ENCODE data around the gene MT1B.
"Not testable (repeated sequence)": the region's sequence is repeated elsewhere in the genome, so short reads cannot be mapped to it uniquely, and the experiment has no call there.

The MT1B gene

DNA sequence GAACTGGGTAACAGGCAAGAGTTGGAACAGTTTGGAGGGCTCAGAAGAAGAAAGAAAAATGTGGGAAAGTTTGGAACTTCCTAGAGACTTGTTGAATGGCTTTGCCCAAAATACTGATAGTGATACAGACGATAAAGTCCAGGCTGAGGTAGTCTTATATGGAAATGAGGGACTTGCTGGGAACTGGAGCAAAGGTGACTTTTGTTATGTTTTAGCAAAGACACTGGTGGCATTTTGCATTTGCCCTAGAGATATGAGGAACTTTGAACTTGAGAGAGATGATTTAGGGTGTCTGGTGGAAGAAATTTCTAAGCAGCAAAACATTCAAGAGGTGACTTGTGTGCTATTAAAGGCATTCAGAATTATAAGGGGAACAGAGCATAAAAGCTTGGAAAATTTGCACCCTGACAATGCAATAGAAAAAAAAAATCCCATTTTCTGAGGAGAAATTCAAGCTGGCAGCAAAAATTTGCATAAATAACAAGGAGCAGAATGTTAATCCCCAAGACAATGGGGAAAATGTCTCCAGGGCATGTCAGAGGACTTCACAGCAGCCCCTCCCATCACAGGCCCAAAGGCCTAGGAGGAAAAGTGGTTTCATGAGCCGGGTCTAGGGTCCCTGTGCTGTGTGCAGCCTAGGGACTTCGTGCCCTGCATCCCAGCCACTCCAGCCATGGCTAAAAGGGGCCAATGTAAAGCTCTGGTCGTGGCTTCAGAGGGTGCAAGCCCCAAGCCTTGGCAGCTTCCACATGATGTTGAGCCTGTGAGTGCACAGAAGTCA, 29.8 kb upstream of the MT1B start:
- DNase-seq: not testable (repeated sequence)

DNA sequence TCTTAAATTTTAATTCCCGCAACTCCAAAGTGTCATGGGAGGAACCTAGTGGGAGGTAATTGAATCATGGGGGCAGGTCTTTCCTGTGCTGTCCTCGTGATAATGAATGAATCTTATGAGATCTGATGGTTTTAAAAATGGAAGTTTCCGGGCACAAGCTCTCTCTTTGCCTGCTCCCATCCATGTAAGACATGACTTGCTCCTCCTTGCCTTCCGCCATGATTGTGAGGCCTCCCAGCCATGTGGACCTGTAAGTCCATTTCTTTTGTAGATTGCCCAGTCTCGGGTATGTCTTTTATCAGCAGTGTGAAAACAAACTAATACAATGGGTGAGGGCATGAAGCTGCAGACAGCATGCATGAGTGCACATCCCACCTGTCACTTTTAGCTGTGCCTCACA, 28.5 kb upstream of the MT1B start:
- not testable (repeated sequence) for DNase-seq

DNA sequence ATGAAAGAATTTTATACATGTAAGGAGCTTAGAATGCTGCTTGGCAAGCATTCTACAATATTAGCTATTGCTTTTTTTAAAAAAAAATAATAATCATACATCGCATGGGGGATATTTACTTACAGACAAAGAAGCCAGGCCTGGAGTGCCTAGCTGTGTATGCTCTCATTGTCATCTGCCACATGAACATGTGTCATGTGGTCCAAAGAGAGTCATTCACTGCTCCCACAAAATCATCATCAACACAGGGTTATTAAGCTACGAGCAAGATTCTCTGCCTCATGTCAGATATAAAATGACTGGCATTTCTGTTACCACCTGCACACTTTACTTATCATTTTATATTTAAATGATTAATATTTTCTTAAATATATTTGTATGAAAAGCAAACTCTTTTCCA, 28.0 kb upstream of the MT1B start:
- no peak for DNase-seq

DNA sequence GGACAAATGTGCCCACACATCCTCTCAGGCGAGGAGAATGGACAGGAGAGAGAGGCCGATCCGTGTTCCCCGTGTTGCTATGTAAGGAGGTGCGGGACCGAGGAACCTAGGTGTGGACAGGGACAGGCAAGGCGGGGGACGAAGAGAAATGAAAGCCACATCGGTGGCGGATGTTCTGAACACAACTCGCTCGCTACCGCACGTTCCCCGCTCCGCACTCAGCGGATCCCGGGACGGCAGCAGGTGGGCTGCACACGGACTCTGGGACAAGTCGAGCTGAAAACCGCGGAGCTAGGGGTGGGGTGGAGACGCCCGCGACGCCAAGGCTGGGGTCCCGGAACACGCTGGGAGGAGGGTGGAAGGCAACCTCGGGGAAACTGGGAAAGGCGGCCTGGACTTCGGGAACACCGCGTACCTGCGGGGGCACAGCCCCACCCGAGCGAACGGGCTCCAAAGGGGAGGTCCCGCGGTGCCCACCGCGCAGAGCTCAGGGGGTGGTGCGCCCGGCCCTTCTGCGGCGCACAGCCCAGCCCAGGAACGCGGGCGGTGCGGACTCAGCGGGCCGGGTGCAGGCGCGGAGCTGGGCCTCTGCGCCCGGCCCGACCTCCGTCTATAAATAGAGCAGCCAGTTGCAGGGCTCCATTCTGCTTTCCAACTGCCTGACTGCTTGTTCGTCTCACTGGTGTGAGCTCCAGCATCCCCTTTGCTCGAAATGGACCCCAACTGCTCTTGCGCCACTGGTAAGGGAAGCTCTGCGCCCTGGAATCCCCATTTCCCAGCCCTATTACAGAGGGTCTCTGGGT, 26.3 kb upstream of the MT1B start, which contains the start of gene MT1E:
Gene MT1E (plus strand): TSS at position 642 of the 803 bp plus-strand sequence. CDS start 71 bp downstream, at position 713.
- peak; percentile 58 for DNase-seq

DNA sequence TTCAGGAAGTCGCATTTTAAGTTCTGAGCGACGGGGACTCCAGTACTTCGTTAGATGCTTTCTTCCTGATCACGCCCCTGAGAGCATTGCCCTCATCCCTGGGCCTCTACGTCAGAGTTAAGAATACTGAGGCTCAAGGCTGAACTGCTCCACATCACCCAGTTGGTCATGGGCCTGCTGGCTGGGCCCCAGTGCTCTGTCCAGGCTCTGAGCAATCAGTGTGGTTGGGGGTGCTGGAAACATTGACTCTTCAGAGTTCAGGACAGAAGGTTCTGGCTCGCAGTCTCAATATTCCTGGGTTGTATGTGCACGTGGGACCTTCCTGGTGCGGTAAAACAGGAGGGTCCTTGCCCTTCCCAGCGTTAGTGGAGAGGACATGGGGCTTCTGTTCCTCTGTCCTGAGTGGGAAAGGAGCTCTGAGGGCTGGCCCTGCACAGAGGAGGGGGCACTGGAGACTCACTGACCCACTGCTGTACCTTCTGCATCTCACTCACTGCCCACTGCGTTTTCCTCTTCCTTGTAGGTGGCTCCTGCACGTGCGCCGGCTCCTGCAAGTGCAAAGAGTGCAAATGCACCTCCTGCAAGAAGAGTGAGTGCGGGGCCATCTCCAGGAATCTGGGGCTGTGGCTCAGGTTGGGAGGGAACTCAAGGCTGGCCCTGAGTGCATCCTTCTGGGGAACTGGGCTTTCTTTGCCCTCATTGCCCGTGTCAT, 25.6 kb upstream of the MT1B start:
- no peak for DNase-seq

DNA sequence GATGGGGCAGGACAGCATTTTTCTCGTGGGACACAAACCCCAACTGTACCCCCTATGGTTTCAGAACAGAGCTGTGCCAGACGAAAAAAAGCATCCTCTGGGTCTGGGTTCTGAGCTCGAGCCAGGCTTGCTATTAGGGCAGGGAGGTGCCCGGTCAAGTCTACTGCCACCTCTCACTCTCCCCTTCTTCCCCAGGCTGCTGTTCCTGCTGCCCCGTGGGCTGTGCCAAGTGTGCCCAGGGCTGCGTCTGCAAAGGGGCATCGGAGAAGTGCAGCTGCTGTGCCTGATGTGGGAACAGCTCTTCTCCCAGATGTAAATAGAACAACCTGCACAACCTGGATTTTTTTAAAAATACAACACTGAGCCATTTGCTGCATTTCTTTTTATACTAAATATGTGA, 25.0 kb upstream of the MT1B start:
- no peak for DNase-seq

DNA sequence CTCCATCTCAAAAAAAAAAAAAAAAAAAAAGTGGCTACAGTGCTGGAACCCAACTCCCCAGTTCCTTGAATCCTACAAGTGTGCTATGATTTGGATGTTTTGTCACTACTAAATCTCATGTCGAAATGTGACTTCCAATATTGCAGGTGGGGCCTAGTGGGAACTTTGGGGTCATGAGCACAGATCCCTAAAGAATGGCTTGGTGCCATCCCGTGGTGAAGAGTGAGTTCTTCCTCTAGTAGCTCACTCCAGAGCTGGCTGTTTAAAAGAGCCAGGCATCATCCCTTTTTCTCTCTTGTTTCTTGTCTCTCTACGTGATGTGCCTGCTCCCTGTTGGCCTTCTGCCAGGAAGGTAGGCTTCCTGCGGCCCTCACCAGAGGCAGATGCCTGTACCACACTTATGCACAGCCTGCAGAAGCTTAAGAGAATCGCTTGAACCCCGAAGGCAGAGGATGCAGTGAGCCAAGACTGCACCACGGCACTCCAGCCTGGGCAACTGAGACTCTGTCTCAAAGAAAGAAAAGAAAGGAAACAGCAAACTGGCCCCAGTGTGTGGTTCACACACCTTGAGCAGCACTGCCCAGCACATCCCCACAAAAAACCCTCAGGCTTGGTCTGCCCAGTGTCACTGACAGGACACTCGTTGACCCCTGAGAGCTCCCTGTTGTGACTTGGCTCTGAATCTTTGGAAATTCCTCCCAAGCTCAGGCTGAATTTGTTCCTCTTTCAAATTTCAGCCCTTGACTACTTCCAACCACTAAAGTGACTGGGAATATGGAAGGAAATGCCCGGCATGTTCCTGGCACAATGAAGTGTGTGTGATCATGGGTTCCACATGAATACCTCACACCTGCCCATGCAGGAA, 23.0 kb upstream of the MT1B start:
- no peak for DNase-seq

DNA sequence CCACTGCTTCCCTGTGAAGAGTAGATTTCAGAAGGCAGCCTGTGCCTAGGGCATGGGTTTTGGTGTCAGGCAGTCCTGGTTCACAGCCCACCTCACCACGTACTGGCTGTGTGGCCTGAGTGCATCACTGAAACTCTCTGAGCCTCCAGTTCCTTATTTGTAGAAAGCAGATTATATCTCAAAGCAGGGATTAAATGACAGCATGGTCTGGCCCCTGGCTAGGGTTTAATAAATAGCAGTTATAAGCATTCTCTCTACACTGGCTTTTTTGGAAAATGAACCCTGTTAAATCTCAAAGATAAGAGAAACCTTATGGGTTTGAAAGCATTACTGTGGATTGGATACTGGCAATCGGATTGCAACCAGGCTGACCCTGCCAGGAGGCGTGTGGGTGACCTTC, 22.2 kb upstream of the MT1B start:
- no peak for DNase-seq

DNA sequence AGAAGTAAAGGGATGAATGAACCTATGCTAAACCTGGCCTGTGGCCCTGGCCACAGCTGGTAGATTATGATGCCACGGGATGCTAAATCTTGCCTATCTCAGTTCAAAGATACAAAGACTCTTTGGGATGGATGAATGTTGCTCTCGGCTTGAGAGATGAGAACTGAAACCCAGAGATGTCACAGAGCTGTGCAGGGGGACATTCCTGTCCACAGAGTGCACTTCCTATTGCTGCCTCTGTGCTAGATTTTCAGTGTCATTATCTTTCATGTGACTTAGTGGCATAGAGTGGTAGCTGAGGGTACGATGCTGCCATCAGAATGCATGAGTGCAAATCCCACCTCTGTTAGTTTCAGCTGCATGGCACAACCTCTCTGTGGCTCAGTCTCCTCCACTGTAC, 21.6 kb upstream of the MT1B start:
- DNase-seq: no peak

DNA sequence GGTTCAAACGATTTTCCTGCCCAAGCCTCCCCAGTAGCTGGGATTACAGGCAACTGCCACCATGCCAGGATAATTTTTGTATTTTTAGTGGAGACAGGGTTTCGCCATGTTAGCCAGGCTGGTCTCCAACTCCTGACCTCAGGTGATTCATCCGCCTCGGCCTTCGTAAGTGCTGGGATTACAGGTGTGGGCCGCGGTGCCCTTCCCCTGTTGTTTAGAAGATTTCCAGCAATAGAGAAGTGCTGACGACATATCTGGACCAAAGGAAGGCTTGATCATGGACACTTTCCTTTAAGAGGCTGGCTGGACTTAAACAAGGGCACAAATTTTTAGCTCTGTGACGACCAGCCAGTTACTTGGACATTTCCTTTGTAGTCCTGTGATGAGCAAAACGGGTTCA, 20.5 kb upstream of the MT1B start:
- DNase-seq: no peak

DNA sequence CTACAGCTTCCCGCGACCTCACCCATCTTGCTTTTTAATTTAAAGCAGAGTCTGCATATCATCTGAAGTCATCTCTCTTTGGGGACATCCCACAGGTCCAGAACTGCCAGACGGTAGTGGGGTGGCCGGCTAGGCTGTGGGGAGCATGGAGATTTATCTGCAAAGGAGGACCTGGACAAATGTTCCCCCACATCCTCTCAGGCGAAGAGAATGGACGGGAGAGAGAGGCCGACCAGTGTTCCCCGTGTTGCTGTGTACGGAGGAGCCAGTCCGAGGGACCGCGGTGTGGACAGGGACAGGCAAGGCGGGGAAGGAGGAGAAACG, 19.9 kb upstream of the MT1B start:
- no peak for DNase-seq

DNA sequence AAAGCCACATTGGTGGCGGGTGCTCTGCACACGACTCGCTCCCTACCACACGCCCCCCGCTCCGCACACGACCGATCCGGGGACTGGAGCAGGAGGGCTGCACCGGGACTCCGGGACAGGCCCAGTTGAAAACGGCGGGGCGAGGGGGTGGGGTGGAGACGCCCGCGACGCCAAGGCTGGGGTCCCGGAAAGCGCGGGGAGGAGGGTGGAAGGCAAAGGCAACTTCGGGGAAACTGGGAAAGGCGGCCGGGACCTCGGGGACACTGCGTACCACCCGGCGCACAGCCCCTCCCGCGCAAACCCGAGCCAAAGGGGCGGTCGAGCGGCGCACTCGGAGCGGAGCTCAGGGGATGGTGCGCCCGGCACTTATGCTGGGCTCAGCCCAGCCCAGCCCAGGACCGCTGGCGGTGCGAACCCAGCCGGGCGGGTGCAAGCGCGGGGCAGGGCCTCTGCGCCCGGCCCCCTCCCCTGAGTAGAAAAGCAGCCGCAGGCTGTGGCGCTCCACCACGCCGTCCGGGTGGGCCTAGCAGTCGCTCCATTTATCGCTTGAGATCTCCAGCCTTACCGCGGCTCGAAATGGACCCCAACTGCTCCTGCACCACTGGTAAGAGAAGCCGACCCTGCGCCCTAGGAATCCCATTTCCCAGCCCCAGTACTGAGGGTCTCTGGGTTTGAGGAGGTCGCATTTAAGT, 19.4 kb upstream of the MT1B start, which contains the start of gene MT1M:
Gene MT1M (plus strand): TSS at position 504 of the 692 bp plus-strand sequence. CDS start 73 bp downstream, at position 577.
- no peak for DNase-seq

DNA sequence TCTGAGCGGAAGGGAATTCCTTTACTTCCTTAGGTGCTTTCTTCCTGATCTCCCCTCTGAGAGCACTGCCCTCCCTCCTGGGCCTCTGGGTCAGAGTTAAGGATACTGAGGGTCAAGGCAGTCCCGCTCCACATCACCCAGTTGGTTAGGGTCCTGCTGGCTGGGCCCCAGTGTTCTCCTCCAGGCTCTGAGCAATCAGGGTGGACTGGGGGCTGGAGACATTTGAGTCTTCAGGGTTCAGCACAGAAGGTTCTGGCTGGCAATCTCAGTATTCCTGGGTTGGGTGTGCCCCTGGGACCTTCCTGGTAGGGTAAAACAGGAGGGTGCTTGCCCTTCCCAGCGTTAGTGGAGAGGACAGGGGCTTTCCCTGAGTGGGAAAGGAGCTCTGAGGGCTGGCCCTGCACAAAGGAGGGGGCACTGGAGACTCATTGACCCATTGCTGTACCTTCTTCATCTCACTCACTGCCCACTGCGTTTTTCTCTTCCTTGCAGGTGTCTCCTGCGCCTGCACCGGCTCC, 18.8 kb upstream of the MT1B start:
- no peak for DNase-seq

DNA sequence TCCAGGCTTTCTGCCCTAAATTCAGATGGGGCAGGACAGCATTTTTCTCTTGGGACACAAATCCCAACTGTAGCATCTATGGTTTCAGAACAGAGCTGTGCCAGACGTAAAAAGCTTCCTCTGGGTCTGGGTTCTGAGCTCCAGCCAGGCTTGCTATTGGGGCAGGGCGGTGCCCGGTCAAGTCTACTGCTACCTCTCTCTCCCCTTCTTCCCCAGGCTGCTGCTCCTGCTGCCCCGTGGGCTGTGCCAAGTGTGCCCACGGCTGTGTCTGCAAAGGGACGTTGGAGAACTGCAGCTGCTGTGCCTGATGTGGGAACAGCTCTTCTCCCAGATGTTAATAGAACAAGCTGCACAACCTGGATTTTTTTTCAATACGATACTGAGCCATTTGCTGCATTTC, 18.2 kb upstream of the MT1B start:
- DNase-seq: no peak

DNA sequence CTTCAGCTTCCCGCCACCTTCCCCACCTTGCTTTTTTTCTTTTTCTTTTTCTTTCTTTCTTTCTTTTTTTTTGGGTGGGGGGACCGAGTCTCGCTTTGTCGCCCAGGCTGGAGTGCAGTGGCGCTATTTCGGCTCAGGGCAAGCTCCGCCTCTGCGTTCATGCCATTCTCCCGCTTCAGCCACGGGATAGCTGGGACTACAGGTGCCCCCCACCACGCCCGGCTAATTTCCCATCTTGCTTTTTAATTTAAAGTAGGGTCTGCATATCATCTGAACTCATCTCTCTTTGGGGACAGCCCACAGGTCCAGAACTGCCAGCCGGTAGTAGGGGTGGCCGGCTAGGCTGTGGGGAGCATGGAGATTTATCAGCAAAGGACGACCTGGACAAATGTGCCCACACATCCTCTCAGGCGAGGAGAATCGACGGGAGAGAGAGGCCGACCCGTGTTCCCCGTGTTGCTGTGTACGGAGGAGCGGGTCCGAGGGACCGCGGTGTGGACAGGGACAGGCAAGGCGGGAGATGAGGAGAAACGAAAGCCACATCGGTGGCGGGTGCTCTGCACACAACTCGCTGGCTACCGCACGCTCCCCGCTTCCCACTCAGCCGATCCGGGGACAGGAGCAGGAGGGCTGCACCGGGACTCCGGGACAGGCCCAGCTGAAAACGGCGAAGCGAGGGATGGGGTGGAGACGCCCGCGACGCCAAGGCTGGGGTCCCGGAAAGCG, 16.8 kb upstream of the MT1B start:
- DNase-seq: no peak

DNA sequence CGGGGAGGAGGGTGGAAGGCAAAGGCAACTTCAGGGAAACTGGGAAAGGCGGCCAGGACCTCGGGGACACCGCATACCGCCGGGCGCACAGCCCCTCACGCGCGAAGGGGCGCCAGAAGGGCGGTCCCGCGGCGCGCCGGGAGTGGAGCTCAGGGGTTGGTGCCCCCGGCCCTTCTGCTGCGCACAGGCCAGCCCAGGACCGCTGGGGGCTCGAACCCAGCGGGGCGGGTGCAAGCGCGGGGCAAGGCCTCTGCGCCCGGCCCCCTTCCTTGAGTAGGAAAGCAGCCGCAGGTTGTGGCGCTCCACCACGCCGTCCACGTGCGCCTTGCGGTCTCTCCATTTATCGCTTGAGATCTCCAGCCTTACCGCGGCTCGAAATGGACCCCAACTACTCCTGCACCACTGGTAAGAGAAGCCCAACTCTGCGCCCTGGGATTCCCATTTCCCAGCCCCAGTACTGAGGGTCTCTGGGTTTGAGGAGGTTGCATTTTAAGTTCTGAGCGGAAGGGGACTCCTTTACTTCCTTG, 16.2 kb upstream of the MT1B start:
- no peak for DNase-seq

DNA sequence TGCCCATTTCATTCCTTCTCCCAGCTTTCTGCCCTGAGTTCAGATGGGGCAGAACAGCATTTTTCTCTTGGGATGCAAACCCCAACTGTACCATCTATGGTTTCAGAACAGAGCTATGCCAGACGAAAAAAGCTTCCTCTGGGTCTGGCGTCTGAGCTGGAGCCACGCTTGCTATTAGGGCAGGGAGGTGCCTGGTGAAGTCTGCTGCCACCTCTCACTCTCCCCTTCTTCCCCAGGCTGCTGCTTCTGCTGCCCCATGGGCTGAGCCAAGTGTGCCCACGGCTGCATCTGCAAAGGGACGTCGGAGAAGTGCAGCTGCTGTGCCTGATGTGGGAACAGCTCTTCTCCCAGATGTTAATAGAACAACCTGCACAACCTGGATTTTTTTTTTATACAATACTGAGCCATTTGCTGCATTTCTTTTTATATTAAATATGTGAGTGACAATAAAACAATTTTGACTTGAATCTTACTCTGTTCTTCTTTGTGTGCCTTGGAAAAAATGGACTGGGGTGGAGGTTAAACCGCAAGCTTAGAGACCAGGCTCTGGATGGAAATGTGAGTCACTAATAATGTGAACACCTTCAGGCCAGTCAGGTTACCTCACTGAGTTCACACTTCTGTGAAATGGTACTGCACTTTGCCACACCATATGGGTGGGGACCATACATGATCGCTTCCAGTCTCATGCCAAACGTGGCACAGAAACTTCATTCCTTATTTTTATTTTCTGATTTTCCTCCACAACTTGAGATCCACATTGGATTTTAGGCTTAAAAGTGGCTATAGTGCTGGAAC, 14.9 kb upstream of the MT1B start:
- no peak for DNase-seq

DNA sequence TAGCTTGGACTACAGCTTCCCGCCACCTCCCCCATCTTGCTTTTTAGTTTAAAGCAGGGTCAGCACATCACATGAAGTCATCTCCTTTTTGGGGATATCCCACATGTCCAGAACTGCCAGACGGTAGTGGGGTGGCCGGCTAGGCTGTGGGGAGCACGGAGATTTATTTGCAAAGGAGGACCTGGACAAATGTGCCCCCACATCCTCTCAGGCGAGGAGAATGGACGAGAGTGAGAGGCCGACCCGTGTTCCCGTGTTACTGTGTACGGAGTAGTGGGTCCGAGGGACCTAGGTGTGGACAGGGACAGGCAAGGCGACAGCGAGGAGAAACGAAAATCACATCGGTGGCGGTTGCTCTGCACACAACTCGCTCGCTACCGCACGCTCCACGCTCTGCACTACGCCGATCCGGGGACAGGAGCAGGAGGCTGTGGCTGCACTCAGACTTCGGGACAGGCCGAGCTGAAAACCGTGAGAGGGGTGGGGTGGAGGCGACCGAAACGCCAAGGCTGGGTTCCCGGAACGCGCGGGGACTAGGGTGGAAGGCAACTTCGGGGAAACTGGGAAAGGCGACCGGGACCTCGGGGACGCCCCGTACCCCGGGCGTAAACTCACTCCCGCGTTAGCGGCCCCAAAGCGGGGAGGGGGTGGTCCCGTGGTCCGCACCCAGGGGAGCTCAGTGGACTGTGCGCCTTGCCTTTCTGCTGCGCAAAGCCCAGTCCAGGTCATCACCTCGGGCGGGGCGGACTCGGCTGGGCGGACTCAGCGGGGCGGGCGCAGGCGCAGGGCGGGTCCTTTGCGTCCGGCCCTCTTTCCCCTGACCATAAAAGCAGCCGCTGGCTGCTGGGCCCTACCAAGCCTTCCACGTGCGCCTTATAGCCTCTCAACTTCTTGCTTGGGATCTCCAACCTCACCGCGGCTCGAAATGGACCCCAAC, 13.6 kb upstream of the MT1B start, which contains the start of gene MT1A:
Gene MT1A (plus strand): TSS at position 853 of the 937 bp plus-strand sequence. CDS start 73 bp downstream, at position 926.
- DNase-seq: no peak

DNA sequence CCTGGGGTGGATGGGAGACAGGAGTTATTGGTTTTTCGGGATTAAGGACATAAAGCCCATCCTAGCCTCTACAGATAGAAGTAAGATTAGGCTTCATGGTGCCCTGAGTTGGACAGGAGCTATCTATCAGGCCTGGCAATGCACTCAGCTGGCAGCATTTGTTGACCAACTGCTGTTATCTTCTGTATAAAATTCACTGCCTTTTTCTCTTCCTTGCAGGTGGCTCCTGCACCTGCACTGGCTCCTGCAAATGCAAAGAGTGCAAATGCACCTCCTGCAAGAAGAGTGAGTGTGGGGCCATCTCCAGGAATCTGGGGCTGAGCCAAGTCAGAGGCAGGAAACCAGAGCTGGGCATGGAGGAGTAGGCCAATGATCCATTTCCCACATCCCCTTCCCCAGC, 12.6 kb upstream of the MT1B start:
- DNase-seq: no peak

Measured in stimulated activated naive CD4-positive, alpha-beta T cell treated with Interleukin-2 at 50 U/mL for 16 hours (primary cell).